AG08395 (cell line): ENCODE results near the gene DRC1.
A peak's percentile ranks its signal among the peaks of the same experiment; 100 is the strongest.
"Not testable (repeated sequence)": the region's sequence is repeated elsewhere in the genome, so short reads cannot be mapped to it uniquely, and the experiment has no call there.

ENCODE experiments used
- DNase-seq: peaks from one replicate; pipeline ENCODE4 v3.0.0; 2012; ENCODE audit warnings: mixed read lengths, low spot score

The DRC1 gene

GRCh38 chr2:26463244-26464192 is 61.8 kb downstream of the DRC1 start:
- DNase-seq: peak; percentile 18

- no peak for DNase-seq
Measured at GRCh38 chr2:26464390-26465265, 62.9 kb downstream of the DRC1 start.

- no peak for DNase-seq
Measured at GRCh38 chr2:26465266-26465925, 63.7 kb downstream of the DRC1 start.

- no peak for DNase-seq
Measured at GRCh38 chr2:26465981-26466471, 64.3 kb downstream of the DRC1 start.

GRCh38 chr2:26466662-26467310 is 65.1 kb downstream of the DRC1 start:
- DNase-seq: no peak

GRCh38 chr2:26468544-26468943 is 66.8 kb downstream of the DRC1 start:
- DNase-seq: not testable (repeated sequence)

GRCh38 chr2:26469092-26469710 is 67.5 kb downstream of the DRC1 start:
- peak; percentile 50 for DNase-seq

GRCh38 chr2:26469955-26470354 is 68.2 kb downstream of the DRC1 start:
- DNase-seq: no peak

- no peak for DNase-seq
Measured at GRCh38 chr2:26470601-26471260, 69.0 kb downstream of the DRC1 start.

GRCh38 chr2:26471289-26471688 is 69.6 kb downstream of the DRC1 start:
- DNase-seq: no peak

GRCh38 chr2:26471766-26472706 is 70.3 kb downstream of the DRC1 start:
- DNase-seq: no peak

- DNase-seq: no peak
Measured at GRCh38 chr2:26472821-26473655, 71.3 kb downstream of the DRC1 start.

- no peak for DNase-seq
Measured at GRCh38 chr2:26473796-26474195, 72.1 kb downstream of the DRC1 start.

GRCh38 chr2:26474261-26474785 is 72.6 kb downstream of the DRC1 start:
- DNase-seq: no peak

GRCh38 chr2:26475037-26475436 is 73.3 kb downstream of the DRC1 start:
- no peak for DNase-seq

- no peak for DNase-seq
Measured at GRCh38 chr2:26475832-26476501, 74.2 kb downstream of the DRC1 start.

- DNase-seq: peak; percentile 16
Measured at GRCh38 chr2:26477126-26477910, 75.6 kb downstream of the DRC1 start.
